Left hindlimb (tissue), 1 donor: ENCODE measurements around the gene SLC5A11.

Source experiments
- DNase-seq: peaks from one replicate; pipeline ENCODE4 v3.0.0-alpha.2; 2018

SLC5A11 gene

GRCh38 chr16:24925163-24925562 lies 79.4 kb downstream of the SLC5A11 start:
- no peak for DNase-seq

GRCh38 chr16:24929409-24929808 lies 83.6 kb downstream of the SLC5A11 start:
- no peak for DNase-seq

DNA sequence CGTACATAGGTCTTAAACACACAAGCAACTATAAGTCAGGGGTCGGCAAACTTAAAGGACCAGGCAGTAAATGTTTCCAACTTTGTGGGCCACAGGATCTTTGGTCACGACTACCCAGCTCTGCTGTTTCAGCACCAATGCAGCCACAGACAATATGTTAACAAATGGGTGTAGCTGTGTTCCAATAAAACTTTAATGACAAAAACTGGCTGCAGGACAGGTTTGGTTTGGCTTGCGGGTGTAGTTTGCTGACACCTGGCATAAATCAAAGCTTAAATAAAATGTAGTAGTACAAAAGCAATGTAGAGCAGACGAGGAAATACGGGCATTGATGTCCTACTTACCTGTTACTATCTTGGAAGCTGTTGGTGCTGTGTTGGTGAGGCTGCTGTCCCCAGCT lies 84.7 kb downstream of the SLC5A11 start:
- DNase-seq, result no peak

DNA sequence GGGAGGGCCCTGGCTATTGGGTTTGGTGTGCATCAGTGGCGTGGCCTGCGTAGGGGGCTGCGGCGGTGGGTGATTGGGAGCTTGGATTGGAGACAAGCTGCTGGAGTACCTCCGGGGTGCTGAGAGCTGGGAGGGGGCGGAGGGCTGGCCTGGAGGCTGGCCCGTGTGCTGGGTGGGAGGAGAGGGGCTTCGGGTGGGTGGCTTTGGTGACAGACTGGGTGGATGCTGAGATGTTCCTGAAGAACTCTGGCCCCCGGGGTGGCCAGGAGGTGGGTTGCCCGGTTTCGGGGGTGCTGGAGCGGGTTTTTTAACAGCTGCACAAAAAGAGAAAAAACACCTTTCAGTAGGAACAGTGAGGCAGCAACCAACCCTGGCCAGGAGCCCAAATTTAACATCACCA lies 85.3 kb downstream of the SLC5A11 start:
- DNase-seq, result no peak

- DNase-seq, result no peak
These were observed 89.6 kb downstream of the SLC5A11 start for GRCh38 chr16:24935336-24935735.

DNA sequence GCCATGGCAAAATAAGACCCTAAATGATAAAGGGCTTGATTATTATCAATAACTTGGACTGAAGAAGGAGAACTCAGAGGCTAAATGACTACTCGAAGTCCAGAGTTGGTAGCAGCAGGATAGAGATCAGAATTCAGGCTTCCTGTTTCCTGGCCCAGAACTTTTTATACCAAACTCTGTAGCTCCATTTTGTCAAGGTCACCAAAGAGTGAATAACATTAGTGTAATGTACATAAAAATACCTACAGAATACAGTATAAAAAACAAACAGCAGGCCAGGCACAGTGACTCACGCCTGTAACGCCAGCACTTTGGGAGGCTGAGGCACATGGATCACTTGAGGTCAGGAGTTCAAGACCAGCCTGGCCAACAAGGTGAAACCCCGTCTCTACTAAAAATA lies 90.4 kb downstream of the SLC5A11 start:
- no peak for DNase-seq

DNA sequence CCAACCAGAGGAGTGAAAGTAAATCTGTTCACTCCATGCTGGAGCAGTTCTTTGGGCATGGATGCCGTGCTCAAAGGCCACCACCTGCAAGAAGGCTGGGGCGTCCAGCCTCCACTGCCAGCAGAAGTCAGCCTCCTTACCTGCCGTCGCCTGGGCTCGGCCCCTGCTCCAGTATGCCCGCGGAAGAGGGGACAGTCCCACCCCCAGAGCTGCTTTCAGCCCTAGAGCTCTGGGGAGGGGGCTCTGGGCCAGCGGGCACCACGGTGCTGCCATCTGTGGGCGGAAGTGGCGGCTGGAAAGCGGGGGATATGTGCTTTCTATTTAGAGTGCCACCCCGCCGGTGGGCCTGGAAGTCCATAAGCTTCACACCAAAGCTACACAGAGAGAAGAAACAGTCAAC lies 93.5 kb downstream of the SLC5A11 start:
- DNase-seq, result no peak

- no peak for DNase-seq
These were observed 94.0 kb downstream of the SLC5A11 start for GRCh38 chr16:24939738-24940137.

DNA sequence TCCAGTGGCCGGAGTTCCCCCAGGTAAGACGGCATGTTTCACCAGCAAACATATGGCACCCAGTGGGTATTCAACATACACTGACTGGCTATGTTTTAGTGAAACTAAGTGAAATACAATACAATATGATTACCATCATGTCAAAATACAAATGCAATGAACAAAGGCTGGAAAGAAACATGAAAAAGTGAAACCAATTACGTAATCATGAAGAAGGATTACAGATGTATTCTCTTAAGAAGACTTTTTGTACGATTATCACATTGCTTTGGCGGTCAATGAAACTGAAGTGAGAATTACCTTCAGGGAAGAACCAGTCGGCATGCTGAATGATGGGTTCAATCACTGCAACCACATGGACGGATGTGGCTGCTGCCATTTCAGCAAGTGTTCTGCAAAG lies 97.7 kb downstream of the SLC5A11 start:
- DNase-seq, result no peak

DNA sequence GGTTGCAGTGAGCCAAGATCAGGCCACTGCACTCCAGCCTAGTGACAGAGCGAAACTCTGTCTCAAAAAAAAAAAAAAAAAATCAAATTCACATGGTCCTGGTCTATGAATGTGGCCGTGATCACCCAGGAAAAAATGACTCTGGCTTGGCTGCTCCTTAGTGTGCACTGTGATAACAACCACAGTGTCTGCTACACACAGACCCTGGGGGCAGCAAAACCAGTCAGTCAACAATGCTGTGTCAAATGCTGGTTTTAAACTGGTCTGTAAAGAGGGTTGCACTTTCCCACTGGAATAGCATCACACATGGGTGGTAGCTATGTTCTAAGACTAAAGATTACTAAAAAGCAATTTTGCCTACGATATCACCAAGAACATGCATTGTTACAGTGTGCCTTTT lies 98.4 kb downstream of the SLC5A11 start:
- no peak for DNase-seq

DNA sequence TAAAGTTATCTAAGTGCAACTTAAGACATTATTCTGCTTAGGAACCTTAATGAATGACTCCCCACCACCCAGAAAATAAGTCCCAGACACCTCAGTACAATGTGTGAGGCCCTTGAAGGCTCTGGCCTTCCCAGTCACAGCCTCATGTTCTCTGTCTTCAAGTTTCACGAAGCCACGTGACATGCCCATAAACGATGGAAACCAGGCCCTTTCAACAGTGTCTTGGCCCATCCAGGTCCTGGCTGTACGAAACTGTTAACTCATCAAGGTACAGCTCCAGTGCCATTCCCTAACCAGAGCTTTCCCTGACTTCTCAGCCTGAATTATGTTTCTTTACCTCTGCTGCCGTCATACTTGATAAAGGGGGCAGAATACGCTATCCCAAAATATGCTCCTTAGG lies 100.4 kb downstream of the SLC5A11 start:
- DNase-seq, result no peak

GRCh38 chr16:24950275-24950674 lies 104.5 kb downstream of the SLC5A11 start:
- DNase-seq, result no peak

- DNase-seq, result no peak
These were observed 107.5 kb downstream of the SLC5A11 start for GRCh38 chr16:24953306-24953705.

GRCh38 chr16:24953721-24954120 lies 108.0 kb downstream of the SLC5A11 start:
- DNase-seq, result no peak

DNA sequence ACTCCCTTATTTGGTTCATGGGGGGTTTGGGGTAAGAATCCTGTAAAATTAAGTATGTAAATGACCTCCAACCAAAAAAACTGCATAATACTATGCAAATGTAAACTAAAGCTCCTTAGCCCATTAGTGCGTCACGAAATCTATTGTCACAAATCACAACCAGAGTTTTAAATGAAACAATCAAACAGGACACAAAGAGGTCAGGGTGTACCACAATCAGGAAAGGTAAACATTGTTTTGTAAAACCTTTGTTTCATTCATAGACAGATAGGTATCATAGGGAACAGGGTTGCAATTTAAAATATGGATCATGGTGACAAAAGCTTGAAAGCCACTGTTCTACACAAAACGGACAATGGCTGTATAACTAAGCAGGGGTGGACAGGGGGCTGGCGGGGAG lies 108.4 kb downstream of the SLC5A11 start:
- no peak for DNase-seq

GRCh38 chr16:24955975-24956731 lies 110.4 kb downstream of the SLC5A11 start:
- no peak for DNase-seq

- no peak for DNase-seq
These were observed 112.1 kb downstream of the SLC5A11 start for GRCh38 chr16:24957887-24958286.
